ENCODE measurements around the gene EDAR. TPM values are rescaled to one million over a fixed set of nuclear protein-coding genes. Genes with fewer than 3 reads are reported as not detected.
A peak's percentile ranks its signal among the peaks of the same experiment; 100 is the strongest.

Gene EDAR
- total and polyA plus RNA-seq, 4 experiments from 2014 or later, result 3.0 to 6.3 (median 4.6) TPM

- Histone ChIP-seq H3K4me3 (ENCODE audit: low read length in 2 of 2) (no peak overlapping the region), H3K9me3 (ENCODE audit: control insufficient read depth in 1 of 2, low read length in 2 of 2) (no peaks in the 10 kb centered on the region), H3K27me3 (ENCODE audit: insufficient read depth, low read length) (no peaks in the 10 kb centered on the region), H3K27ac (ENCODE audit: low read depth, low read length) (no peak overlapping the region), H3K36me3 (ENCODE audit: insufficient read depth, low read length) (no peaks in the 10 kb centered on the region), H3K4me1 (ENCODE audit: insufficient read depth, low read length) (no peaks in the 10 kb centered on the region)
- ChIA-PET POLR2A (ENCODE audit: partially characterized antibody) (no interaction called here), CTCF (ENCODE audit: partially characterized antibody) (no interaction called here)
- H3K4me3 Mint-ChIP-seq, result no peak overlapping the region
- no peak for DNase-seq
- H3K4me1 Mint-ChIP-seq, result no peaks in the 10 kb centered on the region
- H3K27ac Mint-ChIP-seq, result no peak overlapping the region
- intact Hi-C loops (cut with micrococcal nuclease), result no loop called here
- peaks cover 4% of the 10 kb centered on the region in 2 donors for H3K36me3 Mint-ChIP-seq
- no peaks in the 10 kb centered on the region for H3K27me3 Mint-ChIP-seq
- no peaks in the 10 kb centered on the region for H3K9me3 Mint-ChIP-seq
Measured at GRCh38 chr2:108909275-108909823, 79.7 kb downstream of the EDAR start.

DNA sequence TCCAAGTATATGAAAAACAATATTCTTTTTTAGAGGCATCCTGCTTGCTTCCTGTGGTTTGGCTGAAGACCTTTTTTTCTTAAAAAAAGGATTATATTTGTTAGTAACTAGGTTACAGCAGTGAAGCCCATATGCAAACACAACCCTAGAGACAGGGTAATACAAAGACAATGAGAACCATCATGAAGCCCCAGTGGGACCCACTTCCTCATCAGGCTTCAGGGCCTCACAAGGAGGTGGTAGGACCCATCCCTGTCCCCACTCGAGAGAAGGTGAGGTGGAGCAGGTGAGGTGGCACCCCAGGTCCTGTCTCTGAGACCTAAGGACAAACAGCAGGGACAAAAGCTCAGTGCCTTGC is 80.3 kb downstream of the EDAR start:
- H3K9me3 Mint-ChIP-seq, result no peaks in the 10 kb centered on the region
- H3K27ac ChIP-seq (ENCODE audit: low read depth, low read length), result no peak overlapping the region
- H3K4me3 ChIP-seq (ENCODE audit: low read length in 2 of 2), result no peak overlapping the region
- peaks cover 4 to 5% of the 10 kb centered on the region in 2 donors for H3K36me3 Mint-ChIP-seq
- no peak overlapping the region for H3K4me3 Mint-ChIP-seq
- no peaks in the 10 kb centered on the region for H3K36me3 ChIP-seq (ENCODE audit: insufficient read depth, low read length)
- no peaks in the 10 kb centered on the region for H3K4me1 ChIP-seq (ENCODE audit: insufficient read depth, low read length)
- intact Hi-C loops (cut with micrococcal nuclease), result no loop called here
- ChIA-PET POLR2A (ENCODE audit: partially characterized antibody) (no interaction called here), CTCF (ENCODE audit: partially characterized antibody) (no interaction called here)
- DNase-seq, result no peak
- no peaks in the 10 kb centered on the region for H3K9me3 ChIP-seq (ENCODE audit: control insufficient read depth in 1 of 2, low read length in 2 of 2)
- H3K27me3 Mint-ChIP-seq, result no peaks in the 10 kb centered on the region
- no peaks in the 10 kb centered on the region for H3K27me3 ChIP-seq (ENCODE audit: insufficient read depth, low read length)
- no peak overlapping the region for H3K27ac Mint-ChIP-seq
- H3K4me1 Mint-ChIP-seq, result no peaks in the 10 kb centered on the region

- no peak overlapping the region for H3K27ac Mint-ChIP-seq
- POLR2A ChIA-PET (ENCODE audit: partially characterized antibody), result no interaction called here
Measured at GRCh38 chr2:108907822-108908712, 81.0 kb downstream of the EDAR start.

DNA sequence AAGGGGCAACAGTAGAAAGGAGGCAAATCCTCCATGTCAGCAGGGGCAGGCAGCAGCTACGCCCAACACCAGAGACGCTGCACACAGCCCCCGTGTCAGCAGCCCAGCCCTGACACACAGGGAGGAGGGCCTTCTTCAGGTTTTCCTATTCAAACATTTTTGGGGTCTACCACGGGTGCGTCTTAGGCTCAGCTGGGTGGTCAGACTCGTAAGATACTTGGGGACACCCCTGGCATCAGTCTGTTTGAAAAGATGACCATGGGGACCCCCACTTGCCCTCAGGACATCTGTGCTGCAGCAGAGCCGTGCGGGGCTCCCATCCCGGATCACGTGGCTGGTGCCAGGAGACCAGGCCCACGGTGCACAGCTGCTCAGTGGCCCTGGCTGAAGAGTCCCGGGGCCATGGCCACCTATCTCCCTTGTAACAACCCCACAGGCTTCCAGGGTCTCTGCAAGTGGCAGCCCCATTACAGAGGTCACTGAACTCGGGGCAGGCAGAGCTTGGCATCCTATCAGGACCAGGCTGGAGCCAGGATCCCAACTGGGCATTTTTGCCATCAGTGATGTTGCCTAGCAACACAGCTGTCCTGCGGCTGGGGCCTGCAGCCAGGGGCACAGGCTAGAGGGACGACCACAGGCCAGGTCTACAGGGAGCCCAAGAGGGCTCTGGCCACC is 82.5 kb downstream of the EDAR start:
- H3K27ac Mint-ChIP-seq, result no peak overlapping the region
- H3K4me1 Mint-ChIP-seq, result no peaks in the 10 kb centered on the region
- no peaks in the 10 kb centered on the region for H3K4me1 ChIP-seq (ENCODE audit: insufficient read depth, low read length)
- no peak overlapping the region for H3K4me3 ChIP-seq (ENCODE audit: low read length in 2 of 2)
- no peak overlapping the region for H3K27ac ChIP-seq (ENCODE audit: low read depth, low read length)
- no peaks in the 10 kb centered on the region for H3K36me3 ChIP-seq (ENCODE audit: insufficient read depth, low read length)
- no peaks in the 10 kb centered on the region for H3K27me3 ChIP-seq (ENCODE audit: insufficient read depth, low read length)
- H3K4me3 Mint-ChIP-seq, result no peak overlapping the region
- ChIA-PET POLR2A (ENCODE audit: partially characterized antibody) (no interaction called here), CTCF (ENCODE audit: partially characterized antibody) (no interaction called here)
- no peak for DNase-seq
- H3K27me3 Mint-ChIP-seq, result peaks cover 0 to 2% of the 10 kb centered on the region in 2 donors
- intact Hi-C loops (cut with micrococcal nuclease), result no loop called here
- H3K36me3 Mint-ChIP-seq, result peaks cover 7 to 13% of the 10 kb centered on the region in 2 donors
- H3K9me3 ChIP-seq (ENCODE audit: control insufficient read depth in 1 of 2, low read length in 2 of 2), result no peaks in the 10 kb centered on the region
- peaks cover 0 to 3% (median 0%) of the 10 kb centered on the region in 8 donors for H3K9me3 Mint-ChIP-seq

More at GRCh38 chr2:108907822-108908712, 81.0 kb downstream of the EDAR start:
- Histone ChIP-seq H3K27me3 (ENCODE audit: insufficient read depth, low read length) (no peaks in the 10 kb centered on the region), H3K36me3 (ENCODE audit: insufficient read depth, low read length) (no peaks in the 10 kb centered on the region), H3K4me3 (ENCODE audit: low read length in 2 of 2) (no peak overlapping the region), H3K9me3 (ENCODE audit: control insufficient read depth in 1 of 2, low read length in 2 of 2) (no peaks in the 10 kb centered on the region), H3K4me1 (ENCODE audit: insufficient read depth, low read length) (no peaks in the 10 kb centered on the region), H3K27ac (ENCODE audit: low read depth, low read length) (no peak overlapping the region)
- H3K36me3 Mint-ChIP-seq, result peaks cover 4 to 9% of the 10 kb centered on the region in 2 donors
- H3K27me3 Mint-ChIP-seq, result no peaks in the 10 kb centered on the region
- H3K9me3 Mint-ChIP-seq, result no peaks in the 10 kb centered on the region
- intact Hi-C loops (cut with micrococcal nuclease), result no loop called here
- DNase-seq, result no peak
- no peak overlapping the region for H3K4me3 Mint-ChIP-seq
- H3K4me1 Mint-ChIP-seq, result no peaks in the 10 kb centered on the region
- CTCF ChIA-PET (ENCODE audit: partially characterized antibody), result interaction anchor here (1.0 kb wide), 1 partner anchor 415 kb away, joined by 3 read pairs; no protein-coding TSS in a partner anchor

DNA sequence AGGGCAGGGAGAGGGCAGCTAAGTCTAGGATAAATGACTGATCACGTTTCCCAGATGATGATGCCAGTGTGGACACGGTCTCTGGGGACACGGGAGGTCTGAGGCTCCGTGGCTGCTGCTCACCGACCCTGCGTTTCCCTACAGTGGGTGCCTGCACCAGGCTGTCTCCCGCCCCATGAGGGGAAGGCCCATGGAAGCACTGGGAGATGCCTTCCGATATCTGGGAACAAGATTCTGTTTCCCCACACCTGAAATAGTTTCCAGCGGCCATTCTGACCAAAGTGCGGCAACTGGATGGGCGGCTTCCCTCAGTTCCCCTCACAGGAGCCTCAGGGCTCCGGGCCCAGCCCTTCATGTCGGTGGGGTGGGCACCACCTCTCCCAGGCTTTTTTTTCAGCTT is 83.1 kb downstream of the EDAR start:
- Histone ChIP-seq H3K27ac (ENCODE audit: low read depth, low read length) (no peak overlapping the region), H3K9me3 (ENCODE audit: control insufficient read depth in 1 of 2, low read length in 2 of 2) (no peaks in the 10 kb centered on the region), H3K4me3 (ENCODE audit: low read length in 2 of 2) (no peak overlapping the region), H3K36me3 (ENCODE audit: insufficient read depth, low read length) (no peaks in the 10 kb centered on the region), H3K27me3 (ENCODE audit: insufficient read depth, low read length) (no peaks in the 10 kb centered on the region), H3K4me1 (ENCODE audit: insufficient read depth, low read length) (no peaks in the 10 kb centered on the region)
- H3K27me3 Mint-ChIP-seq, result peaks cover 0 to 2% of the 10 kb centered on the region in 2 donors
- no peak overlapping the region for H3K4me3 Mint-ChIP-seq
- CTCF ChIA-PET (ENCODE audit: partially characterized antibody), result no interaction called here
- peaks cover 0 to 2% (median 0%) of the 10 kb centered on the region in 4 donors for H3K4me1 Mint-ChIP-seq
- DNase-seq, result no peak
- peaks cover 0 to 8% (median 3%) of the 10 kb centered on the region in 8 donors for H3K9me3 Mint-ChIP-seq
- intact Hi-C loops (cut with micrococcal nuclease), result no loop called here
- POLR2A ChIA-PET (ENCODE audit: partially characterized antibody), result no interaction called here
- peaks cover 7 to 20% of the 10 kb centered on the region in 2 donors for H3K36me3 Mint-ChIP-seq
- H3K27ac Mint-ChIP-seq, result no peak overlapping the region

DNA sequence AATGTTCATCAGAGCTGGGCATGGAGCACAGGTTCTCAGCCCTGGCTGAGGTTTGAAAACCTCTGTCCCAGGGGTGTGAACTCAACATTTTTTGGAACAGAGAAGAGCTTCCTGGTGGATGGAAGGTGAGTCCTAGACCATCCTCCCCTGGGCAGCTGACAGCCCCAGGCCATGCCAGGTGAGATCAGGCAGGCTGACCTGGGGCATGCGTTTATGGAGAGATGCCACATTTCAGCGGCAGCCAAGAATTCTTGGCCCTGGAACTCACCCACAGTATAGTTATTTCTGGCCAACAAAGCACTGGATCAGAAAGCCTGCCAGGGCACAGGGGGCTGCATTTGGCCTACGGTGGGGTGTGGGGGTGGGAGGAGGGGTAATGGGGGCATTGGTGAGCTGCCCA is 83.8 kb downstream of the EDAR start:
- Histone ChIP-seq H3K27ac (ENCODE audit: low read depth, low read length) (no peak overlapping the region), H3K36me3 (ENCODE audit: insufficient read depth, low read length) (no peaks in the 10 kb centered on the region), H3K9me3 (ENCODE audit: control insufficient read depth in 1 of 2, low read length in 2 of 2) (no peaks in the 10 kb centered on the region), H3K4me3 (ENCODE audit: low read length in 2 of 2) (no peak overlapping the region), H3K4me1 (ENCODE audit: insufficient read depth, low read length) (no peaks in the 10 kb centered on the region), H3K27me3 (ENCODE audit: insufficient read depth, low read length) (no peaks in the 10 kb centered on the region)
- Mint-ChIP-seq H3K36me3 (peaks cover 7 to 26% of the 10 kb centered on the region in 2 donors), H3K27me3 (peaks cover 0 to 2% of the 10 kb centered on the region in 2 donors), H3K4me1 (peaks cover 0 to 2% (median 0%) of the 10 kb centered on the region in 4 donors), H3K9me3 (peaks cover 0 to 14% (median 7%) of the 10 kb centered on the region in 8 donors), H3K27ac (no peak overlapping the region), H3K4me3 (peak overlapping the region in 1 of 8 donors; percentile 1)
- no peak for DNase-seq
- ChIA-PET POLR2A (ENCODE audit: partially characterized antibody) (no interaction called here), CTCF (ENCODE audit: partially characterized antibody) (no interaction called here)
- intact Hi-C loops (cut with micrococcal nuclease), result no loop called here

DNA sequence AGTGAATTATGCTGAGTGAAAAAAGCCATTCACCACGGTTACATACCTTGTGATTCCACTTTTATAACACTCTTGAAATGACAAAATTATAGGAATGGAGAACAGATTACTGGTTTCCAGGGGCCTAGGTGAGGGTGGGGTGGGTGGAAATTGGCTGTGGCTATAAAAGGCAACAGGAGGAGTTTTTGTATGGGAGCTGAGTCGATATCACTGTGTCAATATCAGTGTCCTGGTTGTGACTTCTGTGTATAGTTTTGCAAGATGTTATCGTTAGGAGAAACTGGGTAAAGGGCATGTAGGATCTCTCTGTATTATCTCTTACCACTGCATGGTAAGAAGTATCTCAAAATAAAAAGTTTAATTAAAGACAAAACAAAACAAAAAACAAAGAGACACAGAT is 84.3 kb downstream of the EDAR start:
- ChIA-PET POLR2A (ENCODE audit: partially characterized antibody) (no interaction called here), CTCF (ENCODE audit: partially characterized antibody) (no interaction called here)
- intact Hi-C loops (cut with micrococcal nuclease), result no loop called here
- Mint-ChIP-seq H3K9me3 (peaks cover 0 to 15% (median 10%) of the 10 kb centered on the region in 8 donors), H3K4me1 (peaks cover 0 to 2% (median 0%) of the 10 kb centered on the region in 4 donors), H3K36me3 (peaks cover 7 to 29% of the 10 kb centered on the region in 2 donors), H3K4me3 (peak overlapping the region in 1 of 8 donors; percentile 1), H3K27me3 (peaks cover 0 to 2% of the 10 kb centered on the region in 2 donors), H3K27ac (no peak overlapping the region)
- Histone ChIP-seq H3K36me3 (ENCODE audit: insufficient read depth, low read length) (no peaks in the 10 kb centered on the region), H3K4me3 (ENCODE audit: low read length in 2 of 2) (no peak overlapping the region), H3K27me3 (ENCODE audit: insufficient read depth, low read length) (no peaks in the 10 kb centered on the region), H3K9me3 (ENCODE audit: control insufficient read depth in 1 of 2, low read length in 2 of 2) (no peaks in the 10 kb centered on the region), H3K4me1 (ENCODE audit: insufficient read depth, low read length) (no peaks in the 10 kb centered on the region), H3K27ac (ENCODE audit: low read depth, low read length) (no peak overlapping the region)
- DNase-seq, result no peak
